DMS53 treated with DMSO at 0.1 percent for 48 hours (cell line): ENCODE results near the gene LTN1.

Experiments
- DNase-seq: peaks from one replicate; lab custom pipeline; 2025; ENCODE audit not compliant: unreplicated experiment; lab: John Stamatoyannopoulos, UW

LTN1 gene

DNA sequence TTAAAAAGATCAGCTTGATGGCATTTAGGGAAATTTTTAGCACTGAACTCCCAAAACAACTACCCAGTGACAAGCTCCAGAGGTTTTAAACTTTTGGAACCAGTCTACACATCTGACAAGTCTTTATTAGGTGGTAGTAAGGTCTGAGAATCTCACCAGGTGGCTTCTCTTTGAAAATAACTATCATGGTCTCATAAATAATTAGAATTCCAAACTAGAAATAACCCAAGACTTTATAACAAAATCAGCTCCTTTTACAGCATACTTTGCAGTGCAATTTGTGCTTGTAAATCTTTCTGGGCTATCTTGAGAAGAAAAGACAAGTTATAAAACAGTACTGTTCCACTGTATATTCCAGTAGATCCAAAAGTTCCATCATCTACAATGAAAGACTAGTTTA, 108.7 kb downstream of the LTN1 start:
- DNase-seq = no peak

DNA sequence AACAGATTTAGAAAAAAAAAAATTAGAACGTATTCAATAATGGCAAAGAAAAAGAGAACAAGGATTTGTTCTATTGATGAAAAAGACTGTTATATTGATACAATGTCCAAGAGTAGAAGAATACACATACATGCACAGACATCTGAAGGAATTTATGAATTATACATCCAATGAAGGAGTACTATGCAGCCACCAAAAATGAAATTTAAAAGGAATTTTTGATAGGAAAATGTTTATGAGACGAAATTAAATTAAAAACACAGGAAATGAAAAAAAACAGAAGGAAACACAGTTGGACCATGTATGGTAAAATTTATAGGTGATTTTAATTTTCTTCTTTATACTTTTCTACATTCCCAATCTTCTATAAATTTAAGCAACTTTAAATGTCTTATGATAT, 110.3 kb downstream of the LTN1 start:
- DNase-seq = no peak
